Prostate gland (tissue), 2 donors: ENCODE measurements around the gene NDST1. TPM values are rescaled to one million over a fixed set of nuclear protein-coding genes. Genes with fewer than 3 reads are reported as not detected.

Experiments used
- DNase-seq: peaks from one replicate; pipeline ENCODE4 v3.0.0-alpha.2; 2019; ENCODE audit warnings: low spot score
- H3K27ac ChIP-seq, 2 donors: fragments of 200-600 bp; sonication (generic); 2 replicates each; pipeline ENCODE4 v1.5.1; 2017 to 2019
- H3K27me3 ChIP-seq: fragments of 200-600 bp; sonication (generic); replicated peaks from 2 replicates; pipeline ENCODE4 v1.5.1; 2019; ENCODE audit not compliant: insufficient read depth
- H3K36me3 ChIP-seq, 2 donors: fragments of 200-600 bp; sonication (generic); 1 replicate in 1 of 2; 2 replicates in 1 of 2; pipeline versions ENCODE4 v1.5.1 to v1.8.1; 2017 to 2019
- H3K4me1 ChIP-seq: fragments of 200-600 bp; sonication (generic); replicated peaks from 2 replicates; pipeline ENCODE4 v1.5.1; 2019
- H3K4me3 ChIP-seq, 2 donors: fragments of 200-600 bp; sonication (generic); 2 replicates each; pipeline ENCODE4 v1.5.1; 2017 to 2019
- H3K9me3 ChIP-seq: fragments of 200-600 bp; sonication (generic); 2 replicates; pipeline ENCODE4 v1.5.1; 2017
- POLR2A ChIP-seq: fragments of 450-650 bp; IDR thresholded peaks from one replicate; pipeline ENCODE4 v1.6.1; 2016; ENCODE audit warnings: antibody characterized with exemption, mild to moderate bottlenecking
- POLR2AphosphoS5 ChIP-seq: sonication (generic); formaldehyde crosslinking; IDR thresholded peaks from one replicate; pipeline ENCODE4 v1.6.1; 2017; ENCODE audit warnings: antibody characterized with exemption
- WGBS: methylation state at CpG from one replicate; pipeline ENCODE4 v1.1.5; 2018; 5-methylcytosine and 5-hydroxymethylcytosine counted together
- intact Hi-C: fragments of 100-400 bp; cut with DNase I; formaldehyde crosslinking; loops from one replicate; pipeline ENCODE4 v1.14.2; 2022
- total RNA-seq, 2 donors: library from RNA; depleted of rRNA; stranded (reverse); fragments of >200 nt; gene quantifications; one replicate each; pipeline ENCODE4 v1.1.0, GENCODE V29; 2016
- TF ChIP-seq, protein P1 (sequence below), 4 experiments: fragments of 200-600 bp in 2 of 4; fragments of 450-650 bp in 2 of 4; sonication (generic) in 2 of 4; IDR thresholded peaks; 1 replicate in 3 of 4; 2 replicates in 1 of 4; pipeline ENCODE4 v1.5.1; 2016 to 2019; ENCODE audit warnings: antibody characterized with exemption in 4 of 4, mild to moderate bottlenecking in 2 of 4, moderate library complexity in 2 of 4

NDST1 gene
- total RNA-seq, 2 donors from 2014 or later: 65.8 to 175 TPM

DNA sequence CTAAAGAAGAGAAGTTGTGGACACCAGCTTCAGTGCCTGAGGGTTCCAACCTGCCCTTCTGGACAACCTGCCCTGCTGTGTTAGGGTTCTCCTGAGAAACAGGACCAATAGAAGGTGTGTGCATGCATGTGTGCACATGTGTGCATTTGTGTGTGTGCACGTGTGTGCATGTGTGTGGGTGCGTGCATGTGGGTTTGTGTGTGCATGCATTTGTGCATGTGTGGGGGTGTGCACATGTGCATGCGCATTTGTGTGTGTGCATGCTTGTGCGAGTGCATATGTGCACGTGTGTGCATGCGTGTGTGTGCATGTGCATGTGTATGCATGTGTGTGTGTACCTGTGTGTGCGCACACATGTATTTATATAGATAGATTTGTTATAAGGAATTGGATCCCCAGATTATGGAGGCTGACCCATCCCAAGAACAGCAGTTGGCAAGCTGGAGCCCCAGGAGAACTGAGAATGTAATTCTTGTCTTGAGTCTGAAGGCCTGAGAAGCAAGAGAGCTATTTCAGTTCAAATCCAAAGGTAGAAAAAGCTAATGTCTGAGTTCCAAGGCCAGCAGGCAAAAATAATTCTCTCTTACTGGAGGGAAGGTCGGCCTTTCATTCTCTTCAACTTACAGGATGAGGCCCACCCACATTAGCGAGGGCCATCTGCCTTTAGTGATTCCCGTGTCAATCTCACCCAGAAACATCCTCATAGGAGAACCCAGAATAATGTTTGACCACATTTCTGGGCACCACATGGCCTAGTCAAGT lies 69.6 kb downstream of the NDST1 start:
- DNase-seq: no peak
- intact Hi-C loops: no loop called here
- H3K4me1 ChIP-seq: no peaks in the 10 kb centered on the region
- H3K27me3 ChIP-seq: no peaks in the 10 kb centered on the region
- TF ChIP-seq POLR2AphosphoS5: no peak
- TF ChIP-seq POLR2A: no peak
- TF ChIP-seq, protein P1, sequence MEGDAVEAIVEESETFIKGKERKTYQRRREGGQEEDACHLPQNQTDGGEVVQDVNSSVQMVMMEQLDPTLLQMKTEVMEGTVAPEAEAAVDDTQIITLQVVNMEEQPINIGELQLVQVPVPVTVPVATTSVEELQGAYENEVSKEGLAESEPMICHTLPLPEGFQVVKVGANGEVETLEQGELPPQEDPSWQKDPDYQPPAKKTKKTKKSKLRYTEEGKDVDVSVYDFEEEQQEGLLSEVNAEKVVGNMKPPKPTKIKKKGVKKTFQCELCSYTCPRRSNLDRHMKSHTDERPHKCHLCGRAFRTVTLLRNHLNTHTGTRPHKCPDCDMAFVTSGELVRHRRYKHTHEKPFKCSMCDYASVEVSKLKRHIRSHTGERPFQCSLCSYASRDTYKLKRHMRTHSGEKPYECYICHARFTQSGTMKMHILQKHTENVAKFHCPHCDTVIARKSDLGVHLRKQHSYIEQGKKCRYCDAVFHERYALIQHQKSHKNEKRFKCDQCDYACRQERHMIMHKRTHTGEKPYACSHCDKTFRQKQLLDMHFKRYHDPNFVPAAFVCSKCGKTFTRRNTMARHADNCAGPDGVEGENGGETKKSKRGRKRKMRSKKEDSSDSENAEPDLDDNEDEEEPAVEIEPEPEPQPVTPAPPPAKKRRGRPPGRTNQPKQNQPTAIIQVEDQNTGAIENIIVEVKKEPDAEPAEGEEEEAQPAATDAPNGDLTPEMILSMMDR (IDR thresholded peaks at IDR 0.05): no peak
- 97% methylated on average over 10 of the region's 10 CpGs for WGBS
- no peaks in the 10 kb centered on the region for H3K36me3 ChIP-seq
- no peak overlapping the region for H3K4me3 ChIP-seq
- H3K9me3 ChIP-seq: no peaks in the 10 kb centered on the region
- H3K27ac ChIP-seq: no peak overlapping the region

DNA sequence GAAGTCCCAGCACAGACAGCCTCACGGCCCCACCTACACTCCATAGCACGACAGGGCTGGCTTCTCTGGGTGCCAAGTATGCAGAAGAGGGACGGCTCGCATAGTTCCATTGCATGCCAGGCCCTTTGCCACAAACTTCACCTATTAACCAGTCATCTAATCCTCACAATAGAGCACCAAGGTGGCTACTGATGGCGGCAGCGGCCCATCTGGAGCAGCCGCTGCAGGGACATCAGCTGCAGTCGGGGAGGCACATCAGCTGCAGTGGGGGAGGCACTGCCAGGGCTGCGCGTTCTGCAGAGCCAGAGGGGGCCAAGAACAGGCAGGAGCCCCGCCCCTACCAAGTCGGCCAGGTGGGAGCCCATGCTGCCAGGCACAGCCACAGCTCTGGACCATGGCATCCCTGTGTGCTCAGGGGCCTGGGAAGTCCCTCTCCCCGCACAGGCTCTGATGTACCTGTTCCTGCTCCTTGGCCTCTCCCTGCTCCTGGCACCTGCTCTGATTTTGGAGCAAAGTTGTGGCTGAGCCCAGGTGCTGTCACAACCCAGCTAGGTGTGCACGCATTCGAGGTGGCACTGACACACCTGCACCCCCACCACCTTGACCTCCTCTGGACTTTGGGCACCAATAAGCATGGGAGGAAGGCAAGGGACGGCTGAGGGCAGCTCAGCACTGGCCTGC lies 71.0 kb downstream of the NDST1 start:
- Histone ChIP-seq H3K4me3 (no peak overlapping the region), H3K27ac (no peak overlapping the region), H3K27me3 (no peaks in the 10 kb centered on the region), H3K36me3 (no peaks in the 10 kb centered on the region), H3K9me3 (no peaks in the 10 kb centered on the region), H3K4me1 (no peaks in the 10 kb centered on the region)
- intact Hi-C loops: no loop called here
- no peak for DNase-seq
- WGBS: 57% methylated on average over 16 of the region's 16 CpGs
- TF ChIP-seq POLR2AphosphoS5 (no peak), POLR2A (no peak)
- TF ChIP-seq, protein P1 (IDR thresholded peaks at IDR 0.05): no peak

GRCh38 chr5:150579462-150580400 lies 71.8 kb downstream of the NDST1 start:
- Histone ChIP-seq H3K27ac (no peak overlapping the region), H3K27me3 (no peaks in the 10 kb centered on the region), H3K36me3 (no peaks in the 10 kb centered on the region), H3K9me3 (no peaks in the 10 kb centered on the region), H3K4me3 (no peak overlapping the region), H3K4me1 (no peaks in the 10 kb centered on the region)
- TF ChIP-seq, protein P1 (IDR thresholded peaks at IDR 0.05): no peak
- no peak for TF ChIP-seq POLR2AphosphoS5
- no peak for TF ChIP-seq POLR2A
- DNase-seq: no peak
- 82% methylated on average over 11 of the region's 11 CpGs for WGBS
- intact Hi-C loops: no loop called here

DNA sequence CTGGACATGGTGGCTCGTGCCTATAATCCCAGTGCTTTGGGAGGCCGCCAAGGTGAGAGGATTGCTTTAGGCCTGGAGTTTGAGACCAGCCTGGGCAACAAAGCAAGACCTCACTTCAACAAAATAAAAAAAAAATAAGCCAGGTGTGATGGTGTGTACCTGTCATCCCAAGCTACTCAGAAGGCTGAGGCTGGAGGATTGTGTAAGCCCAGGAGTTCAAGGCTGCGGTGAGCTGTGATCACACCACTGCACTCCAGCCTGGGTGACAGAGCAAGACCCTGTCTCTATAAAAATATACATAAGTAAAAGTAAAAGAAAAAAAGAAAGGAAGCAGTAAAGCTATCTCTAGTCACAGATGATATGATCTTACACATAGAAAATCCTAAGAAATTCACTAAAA lies 73.0 kb downstream of the NDST1 start:
- H3K4me1 ChIP-seq: no peaks in the 10 kb centered on the region
- no peak overlapping the region for H3K27ac ChIP-seq
- intact Hi-C loops: no loop called here
- no peak for TF ChIP-seq POLR2A
- no peak for TF ChIP-seq POLR2AphosphoS5
- TF ChIP-seq, protein P1 (IDR thresholded peaks at IDR 0.05): no peak
- no peaks in the 10 kb centered on the region for H3K9me3 ChIP-seq
- no peaks in the 10 kb centered on the region for H3K27me3 ChIP-seq
- no peaks in the 10 kb centered on the region for H3K36me3 ChIP-seq
- 93% methylated on average over 3 of the region's 3 CpGs for WGBS
- no peak overlapping the region for H3K4me3 ChIP-seq
- no peak for DNase-seq
